Measurements from ENCODE around the gene ATAD1. TPM values are rescaled to one million over a fixed set of nuclear protein-coding genes. Genes with fewer than 3 reads are reported as not detected.
"Not testable (repeated sequence)": the region's sequence is repeated elsewhere in the genome, so short reads cannot be mapped to it uniquely, and the experiment has no call there.

The ATAD1 gene
- total RNA-seq, 2 experiments from 2014 or later = 34.2 to 46.8 TPM

DNA sequence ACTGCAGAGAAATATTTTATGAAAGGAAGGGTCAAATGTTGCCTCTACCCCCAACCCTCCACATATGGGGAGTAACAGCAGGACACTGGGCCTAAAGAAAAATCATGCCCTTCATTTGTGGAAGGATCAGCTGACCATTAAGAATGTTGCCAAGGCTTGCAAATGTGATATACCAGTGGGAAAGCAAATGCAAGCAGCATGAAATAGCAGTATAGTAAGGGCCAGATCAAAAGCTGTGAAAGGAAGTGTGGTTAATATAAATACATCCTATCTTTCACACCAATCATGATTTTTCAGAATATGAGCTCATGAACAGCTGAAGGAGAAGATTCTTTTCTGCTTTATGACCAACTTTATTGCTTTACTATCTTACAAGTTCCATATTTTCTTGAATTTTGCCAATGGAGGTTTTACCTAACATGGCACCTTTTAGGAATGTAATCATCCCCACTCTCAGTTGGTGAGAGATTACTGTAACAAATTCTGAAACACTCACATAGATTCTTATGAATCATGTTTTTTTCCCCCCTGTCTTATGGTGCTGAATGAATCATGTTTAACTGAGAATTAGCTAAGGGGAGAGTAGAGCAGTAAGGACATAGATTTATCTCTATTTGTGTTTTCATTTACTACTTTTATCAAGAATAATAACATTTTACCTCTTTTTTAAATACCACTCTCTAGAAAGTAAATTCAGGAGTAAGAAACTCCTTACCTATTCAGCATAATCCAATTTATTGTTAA, 12.1 kb upstream of the ATAD1 start:
- intact Hi-C loops (cut with DNase I, micrococcal nuclease) = loop anchor here in 1 of 2 experiments (1.0 kb wide), 1 partner anchor 261 kb away; no protein-coding TSS in a partner anchor
- no peak overlapping the region for H3K27ac Mint-ChIP-seq
- POLR2A ChIA-PET = interaction anchor here (1.8 kb wide), 1 partner anchor 11 kb away, joined by 9 read pairs; the partner anchor contains the start of gene ATAD1
- H3K36me3 Mint-ChIP-seq (ENCODE audit: low read depth) = peaks cover 2% of the 10 kb centered on the region
- CTCF ChIA-PET = interaction anchor here (0.9 to 4.8 kb wide), 2 partner anchors 11 to 28 kb away, joined by 4 to 27 read pairs; partner anchors contain the start of gene ATAD1
- no peak for DNase-seq
- no peaks in the 10 kb centered on the region for H3K27me3 Mint-ChIP-seq
- no peak overlapping the region for H3K4me3 Mint-ChIP-seq
- H3K4me1 Mint-ChIP-seq = peaks cover 42% of the 10 kb centered on the region
- no peaks in the 10 kb centered on the region for H3K9me3 Mint-ChIP-seq (ENCODE audit: low read depth)
- peak; percentile 93 for ATAC-seq

DNA sequence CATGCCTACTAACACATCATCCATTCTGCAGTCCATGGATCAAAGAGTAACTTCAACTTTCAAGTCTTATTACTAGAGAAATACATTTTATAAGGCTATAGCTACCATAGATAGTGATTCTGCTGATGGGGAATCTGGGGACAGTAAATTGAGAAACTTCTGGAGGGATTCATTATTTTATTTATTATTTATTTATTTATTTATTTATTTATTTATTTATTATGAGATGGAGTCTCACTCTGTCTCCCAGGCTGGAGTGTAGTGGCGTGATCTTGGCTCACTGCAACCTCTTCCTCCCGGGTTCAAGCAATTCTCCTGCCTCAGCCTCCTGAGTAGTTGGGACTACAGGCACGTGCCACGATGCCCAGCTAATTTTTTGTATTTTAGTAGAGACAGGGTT, 11.0 kb upstream of the ATAD1 start:
- CTCF ChIA-PET = interaction anchor here (1.1 to 4.8 kb wide), 2 partner anchors 10 to 53 kb away, joined by 3 to 27 read pairs; partner anchors contain the start of gene ATAD1
- H3K9me3 Mint-ChIP-seq (ENCODE audit: low read depth); H3K36me3 Mint-ChIP-seq (ENCODE audit: low read depth); intact Hi-C loops (cut with DNase I, micrococcal nuclease); ATAC-seq; H3K27ac Mint-ChIP-seq; H3K27me3 Mint-ChIP-seq; H3K4me3 Mint-ChIP-seq; DNase-seq: not testable (repeated sequence)
- POLR2A ChIA-PET = interaction anchor here (0.6 to 1.8 kb wide), 3 partner anchors 10 to 443 kb away, joined by 3 to 9 read pairs (median 3); partner anchors contain the start of gene ATAD1
- H3K4me1 Mint-ChIP-seq = peaks cover 42% of the 10 kb centered on the region

DNA sequence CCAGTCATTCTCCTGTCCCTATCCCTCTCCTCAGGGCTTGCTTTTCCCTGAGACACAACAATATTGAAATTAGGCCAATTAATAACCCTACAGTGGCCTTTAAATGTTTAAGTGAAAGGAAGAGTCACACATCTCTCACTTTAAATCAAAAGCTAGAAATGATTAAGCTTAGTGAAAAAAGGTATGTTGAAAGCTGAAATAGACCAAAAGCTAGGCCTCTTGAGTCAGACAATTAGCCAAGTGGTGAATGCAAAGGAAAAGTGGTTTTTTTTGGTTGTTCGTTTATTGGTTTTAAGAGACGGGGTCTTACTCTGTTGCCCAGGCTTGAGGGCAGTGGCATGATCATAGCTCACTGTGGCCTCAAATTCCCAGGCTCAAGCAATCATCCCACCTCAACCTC, 9.7 kb upstream of the ATAD1 start:
- intact Hi-C loops (cut with DNase I, micrococcal nuclease) = no loop called here
- no peak overlapping the region for H3K4me3 Mint-ChIP-seq
- no peak overlapping the region for H3K27ac Mint-ChIP-seq
- peak; percentile 34 for ATAC-seq
- peaks cover 2% of the 10 kb centered on the region for H3K36me3 Mint-ChIP-seq (ENCODE audit: low read depth)
- no peaks in the 10 kb centered on the region for H3K27me3 Mint-ChIP-seq
- H3K9me3 Mint-ChIP-seq (ENCODE audit: low read depth) = no peaks in the 10 kb centered on the region
- H3K4me1 Mint-ChIP-seq = peaks cover 42% of the 10 kb centered on the region
- ChIA-PET POLR2A (interaction anchor here (0.6 to 1.0 kb wide), 3 partner anchors 10 to 125 kb away, joined by 3 to 11 read pairs (median 7); partner anchors contain the start of gene ATAD1), CTCF (interaction anchor here (0.7 to 4.8 kb wide), 5 partner anchors 9 to 240 kb away, joined by 3 to 27 read pairs (median 4); partner anchors contain the start of gene ATAD1)
- no peak for DNase-seq

DNA sequence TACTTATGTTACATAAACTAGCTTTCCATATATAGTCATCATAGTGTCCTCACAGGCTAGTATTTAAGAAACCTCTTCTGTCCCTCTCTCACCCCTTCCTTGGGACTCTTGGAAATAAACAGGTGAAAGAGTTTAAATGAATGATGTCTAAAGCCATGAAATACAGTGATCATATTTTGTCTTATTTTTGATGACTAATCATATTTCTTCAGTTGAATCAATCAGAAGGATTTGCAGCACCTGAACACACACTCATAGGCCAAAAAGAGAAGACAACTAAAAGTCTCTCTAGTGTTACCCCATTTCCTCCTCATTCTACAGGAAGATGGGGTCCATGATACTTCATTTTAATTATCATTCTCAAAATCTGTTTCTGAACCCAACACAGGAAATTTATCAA, 8.6 kb upstream of the ATAD1 start:
- Mint-ChIP-seq H3K4me1 (peaks cover 42% of the 10 kb centered on the region), H3K4me3 (no peak overlapping the region), H3K27me3 (no peaks in the 10 kb centered on the region), H3K36me3 (ENCODE audit: low read depth) (peaks cover 2% of the 10 kb centered on the region), H3K27ac (no peak overlapping the region), H3K9me3 (ENCODE audit: low read depth) (no peaks in the 10 kb centered on the region)
- no peak for DNase-seq
- ATAC-seq = no peak
- intact Hi-C loops (cut with DNase I, micrococcal nuclease) = no loop called here
- ChIA-PET CTCF (interaction anchor here (4.8 kb wide), 1 partner anchor 8 kb away, joined by 27 read pairs; the partner anchor contains the start of gene ATAD1), POLR2A (interaction anchor here (0.6 kb wide), 1 partner anchor 611 kb away, joined by 3 read pairs; no protein-coding TSS in a partner anchor)

DNA sequence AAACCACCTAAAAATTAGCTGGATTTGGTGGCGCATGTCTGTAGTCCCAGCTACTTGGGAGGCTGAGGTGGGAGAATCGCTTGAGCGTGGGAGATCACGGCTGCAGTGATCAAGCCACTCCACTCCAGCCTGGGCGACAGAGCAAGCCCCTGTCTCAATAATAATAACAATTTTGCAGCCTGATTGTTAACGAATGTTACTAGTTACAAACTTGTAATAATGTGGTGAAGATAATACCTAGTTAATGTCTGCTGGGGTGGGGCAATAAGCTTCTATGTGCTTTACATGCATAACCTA, 1.2 kb upstream of the ATAD1 start:
- H3K4me1 Mint-ChIP-seq = peaks cover 28% of the 10 kb centered on the region
- peaks cover 9% of the 10 kb centered on the region for H3K36me3 Mint-ChIP-seq (ENCODE audit: low read depth)
- peak overlapping the region; percentile 27 for H3K4me3 Mint-ChIP-seq
- POLR2A ChIA-PET = interaction anchor here (0.7 to 2.4 kb wide), 2 partner anchors 11 to 317 kb away, joined by 6 to 9 read pairs; no protein-coding TSS in a partner anchor
- intact Hi-C loops (cut with DNase I, micrococcal nuclease) = loop anchor here in 1 of 2 experiments (2.0 to 5.0 kb wide), 4 partner anchors 113 to 1063 kb away; partner anchors contain the start of gene STAMBPL1
- ATAC-seq (no peak), DNase-seq (no peak)
- H3K27ac Mint-ChIP-seq = peak overlapping the region; percentile 57
- H3K9me3 Mint-ChIP-seq (ENCODE audit: low read depth) = no peaks in the 10 kb centered on the region
- CTCF ChIA-PET = interaction anchor here (0.6 to 3.3 kb wide), 7 partner anchors 10 to 97 kb away, joined by 3 to 27 read pairs (median 4); no protein-coding TSS in a partner anchor
- no peaks in the 10 kb centered on the region for H3K27me3 Mint-ChIP-seq

DNA sequence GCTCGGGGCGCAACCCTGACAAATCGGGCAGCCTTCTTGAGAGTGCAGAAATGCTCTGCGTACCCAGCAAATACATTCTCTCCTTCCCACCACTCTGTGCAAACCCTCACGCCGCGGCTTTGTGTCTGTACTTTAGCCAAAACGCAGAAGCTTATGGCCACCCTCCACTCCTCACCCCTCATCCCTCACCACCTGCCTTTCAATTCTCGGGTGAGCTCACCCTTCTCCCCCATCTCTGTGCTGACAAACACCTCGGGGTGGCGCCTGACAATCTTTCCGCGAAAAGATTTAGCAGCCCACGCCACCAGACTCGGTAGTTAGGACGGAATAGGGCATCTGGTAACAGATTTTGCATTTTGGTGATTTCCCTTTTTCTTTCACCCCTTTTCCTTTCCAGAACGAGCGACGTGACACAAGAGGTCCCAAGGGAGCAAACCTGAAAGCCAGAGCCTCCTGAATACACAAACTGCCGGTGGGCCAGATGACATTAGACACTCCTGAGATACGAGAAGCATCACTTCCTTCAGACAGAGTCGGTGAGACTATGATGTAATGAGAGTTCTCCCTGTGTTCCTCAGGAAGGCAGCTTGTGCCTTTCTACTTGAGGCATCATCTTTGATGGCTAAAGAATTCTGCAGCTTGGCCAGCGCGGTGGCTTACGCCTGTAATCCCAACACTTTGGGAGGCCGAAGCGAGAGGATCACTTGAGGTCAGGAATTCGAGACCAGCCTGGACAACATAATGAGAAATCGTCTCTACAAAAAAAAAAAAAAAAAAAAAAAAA, 671 bp upstream of the ATAD1 start:
- DNase-seq (peak; percentile 84), ATAC-seq (peak; percentile 76)
- H3K27ac Mint-ChIP-seq = peak overlapping the region; percentile 94
- H3K36me3 Mint-ChIP-seq (ENCODE audit: low read depth) = peaks cover 10% of the 10 kb centered on the region
- peak overlapping the region; percentile 89 for H3K4me3 Mint-ChIP-seq
- H3K4me1 Mint-ChIP-seq = peaks cover 29% of the 10 kb centered on the region
- H3K27me3 Mint-ChIP-seq = no peaks in the 10 kb centered on the region
- POLR2A ChIA-PET = interaction anchor here (0.6 to 2.4 kb wide), 6 partner anchors 9 to 1099 kb away, joined by 3 to 17 read pairs (median 6); partner anchors contain the start of genes KLLN and PTEN
- CTCF ChIA-PET = interaction anchor here (0.6 to 3.3 kb wide), 12 partner anchors 10 to 148 kb away, joined by 3 to 27 read pairs (median 3); partner anchors contain the start of genes KLLN and PTEN
- H3K9me3 Mint-ChIP-seq (ENCODE audit: low read depth) = no peaks in the 10 kb centered on the region
- intact Hi-C loops (cut with DNase I, micrococcal nuclease) = loop anchor here (1.0 to 5.0 kb wide), 6 partner anchors 44 to 1064 kb away; partner anchors contain the start of gene STAMBPL1 (in 1 of the 2)

DNA sequence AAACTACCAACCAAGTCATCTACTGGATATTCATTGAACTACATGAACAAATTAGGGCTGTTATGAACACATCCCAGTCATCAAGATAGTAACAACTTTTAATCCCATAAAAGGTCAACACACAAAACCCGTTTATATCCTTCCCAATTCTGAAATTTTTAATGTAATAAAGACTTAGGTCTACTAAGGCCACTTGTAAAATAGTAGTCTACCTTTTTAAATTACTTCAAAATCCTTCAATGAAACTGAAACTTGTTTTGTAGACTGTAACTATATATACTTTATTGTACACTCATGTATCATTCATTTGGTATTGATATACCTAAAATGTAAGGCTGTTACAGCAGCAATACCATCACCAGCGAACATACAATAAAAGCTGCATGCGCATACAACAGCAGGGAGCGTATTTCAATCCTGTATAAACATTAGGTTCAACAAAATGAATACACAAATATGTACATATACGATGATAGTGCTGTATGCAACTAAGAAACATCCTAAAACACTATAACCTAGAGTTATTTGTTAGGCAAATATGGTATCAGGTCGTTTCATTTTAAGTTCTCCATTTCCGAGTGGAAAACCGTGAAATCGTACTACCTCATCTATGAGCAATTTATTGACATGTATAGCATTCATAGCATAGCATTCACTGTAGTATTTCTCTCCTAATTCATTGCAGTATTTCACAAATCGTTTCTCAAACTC, 973 bp downstream of the ATAD1 start:
- no peak for ATAC-seq
- Mint-ChIP-seq H3K4me1 (peaks cover 30% of the 10 kb centered on the region), H3K36me3 (ENCODE audit: low read depth) (peaks cover 18% of the 10 kb centered on the region), H3K4me3 (peak overlapping the region; percentile 89), H3K27ac (peak overlapping the region; percentile 94), H3K9me3 (ENCODE audit: low read depth) (no peaks in the 10 kb centered on the region), H3K27me3 (no peaks in the 10 kb centered on the region)
- DNase-seq = no peak
- CTCF ChIA-PET = interaction anchor here (3.3 kb wide), 1 partner anchor 12 kb away, joined by 27 read pairs; no protein-coding TSS in a partner anchor
- intact Hi-C loops (cut with DNase I, micrococcal nuclease) = loop anchor here (2.0 to 5.0 kb wide), 4 partner anchors 54 to 1065 kb away; partner anchors contain the start of gene STAMBPL1 (in 1 of the 2)
- POLR2A ChIA-PET = interaction anchor here (1.8 to 2.0 kb wide), 2 partner anchors 11 to 45 kb away, joined by 7 to 17 read pairs; partner anchors contain the start of genes KLLN and PTEN

DNA sequence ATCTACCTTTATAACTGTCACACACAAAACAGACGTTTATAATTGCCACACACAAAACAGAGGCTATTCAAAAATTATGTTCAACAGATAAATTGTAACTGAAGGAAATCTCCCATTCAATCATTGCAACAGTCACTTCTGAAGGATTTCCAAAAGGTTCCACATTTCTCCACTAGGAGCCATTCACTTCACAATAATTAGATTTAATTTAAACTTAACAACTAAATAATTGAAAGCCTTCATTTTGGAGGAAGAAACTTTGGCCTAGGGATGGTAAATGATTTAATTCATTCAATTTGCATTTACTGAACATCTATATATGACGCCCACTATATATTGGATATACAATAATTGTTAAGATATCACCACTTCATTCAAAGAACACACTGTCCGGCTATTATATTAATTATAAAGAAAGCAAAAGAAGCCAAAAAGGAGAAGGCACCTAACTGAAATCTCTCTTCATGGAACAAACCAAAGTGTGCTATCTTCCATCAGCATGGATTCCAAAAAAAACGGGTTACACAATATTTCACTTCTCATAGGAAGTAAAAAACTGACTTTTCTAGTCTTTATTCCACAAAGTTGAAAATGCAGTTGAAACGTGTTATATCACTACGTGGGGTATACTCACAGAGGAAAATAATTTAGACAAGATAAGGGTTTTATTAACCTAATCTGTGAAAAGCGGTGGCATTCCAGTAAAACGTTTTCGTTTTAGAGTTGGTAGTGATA, 1.7 kb downstream of the ATAD1 start:
- peaks cover 32% of the 10 kb centered on the region for H3K4me1 Mint-ChIP-seq
- ATAC-seq (no peak), DNase-seq (no peak)
- no peaks in the 10 kb centered on the region for H3K9me3 Mint-ChIP-seq (ENCODE audit: low read depth)
- peaks cover 25% of the 10 kb centered on the region for H3K36me3 Mint-ChIP-seq (ENCODE audit: low read depth)
- H3K4me3 Mint-ChIP-seq = peak overlapping the region; percentile 89
- ChIA-PET POLR2A (no interaction called here), CTCF (interaction anchor here (0.5 to 0.6 kb wide), 2 partner anchors 49 to 425 kb away, joined by 3 read pairs; no protein-coding TSS in a partner anchor)
- intact Hi-C loops (cut with DNase I, micrococcal nuclease) = loop anchor here (2.0 to 5.0 kb wide), 4 partner anchors 54 to 1066 kb away; partner anchors contain the start of gene STAMBPL1 (in 1 of the 2)
- H3K27me3 Mint-ChIP-seq = no peaks in the 10 kb centered on the region
- peak overlapping the region; percentile 94 for H3K27ac Mint-ChIP-seq

DNA sequence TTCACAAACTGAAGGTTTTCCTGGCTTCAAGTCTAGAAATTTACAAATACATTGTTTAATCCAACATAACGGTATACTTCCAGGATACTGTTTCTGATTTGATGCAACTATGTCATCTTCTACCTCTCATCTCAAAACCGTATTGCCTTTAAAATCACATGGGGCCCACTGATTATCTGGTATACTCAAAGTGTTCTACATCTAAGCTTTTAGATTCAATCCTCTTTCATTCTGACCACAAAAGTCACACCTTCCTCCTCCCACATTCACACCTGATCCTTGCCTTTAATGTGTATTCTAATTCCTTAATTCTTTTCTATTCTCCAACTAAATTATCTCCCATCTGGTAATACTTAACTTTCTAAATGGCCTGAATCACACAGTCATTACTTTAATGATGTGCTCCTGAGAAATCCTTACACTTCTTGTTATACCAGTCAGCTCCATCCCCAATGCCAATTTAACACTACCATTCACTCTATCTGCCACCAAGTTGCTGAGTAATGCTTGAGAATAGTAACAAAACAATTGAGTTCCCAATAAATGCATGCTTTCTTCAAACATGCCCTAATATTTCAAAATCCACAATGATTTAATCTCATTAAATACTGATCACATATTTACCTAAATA, 13.0 kb downstream of the ATAD1 start:
- Mint-ChIP-seq H3K4me3 (no peak overlapping the region), H3K27me3 (no peaks in the 10 kb centered on the region), H3K9me3 (ENCODE audit: low read depth) (peaks cover 29% of the 10 kb centered on the region), H3K4me1 (peaks cover 27% of the 10 kb centered on the region), H3K27ac (no peak overlapping the region), H3K36me3 (ENCODE audit: low read depth) (peaks cover 78% of the 10 kb centered on the region)
- ChIA-PET CTCF (interaction anchor here (0.7 kb wide), 1 partner anchor 305 kb away, joined by 3 read pairs; no protein-coding TSS in a partner anchor), POLR2A (no interaction called here)
- DNase-seq (no peak), ATAC-seq (no peak)
- intact Hi-C loops (cut with DNase I, micrococcal nuclease) = no loop called here

All from activated CD4-positive, alpha-beta T cell treated with anti-CD3 and anti-CD28 coated beads for 36 hours (primary cell).